Glomerular visceral epithelial cell (primary cell): Measurements from ENCODE around the gene FAM90A26.
"Not testable (repeated sequence)": the region's sequence is repeated elsewhere in the genome, so short reads cannot be mapped to it uniquely, and the experiment has no call there.

Experiments
- DNase-seq: peaks from one replicate; pipeline ENCODE4 v3.0.0-alpha.2; 2016; ENCODE audit errors: extremely low spot score

FAM90A26 gene

DNA sequence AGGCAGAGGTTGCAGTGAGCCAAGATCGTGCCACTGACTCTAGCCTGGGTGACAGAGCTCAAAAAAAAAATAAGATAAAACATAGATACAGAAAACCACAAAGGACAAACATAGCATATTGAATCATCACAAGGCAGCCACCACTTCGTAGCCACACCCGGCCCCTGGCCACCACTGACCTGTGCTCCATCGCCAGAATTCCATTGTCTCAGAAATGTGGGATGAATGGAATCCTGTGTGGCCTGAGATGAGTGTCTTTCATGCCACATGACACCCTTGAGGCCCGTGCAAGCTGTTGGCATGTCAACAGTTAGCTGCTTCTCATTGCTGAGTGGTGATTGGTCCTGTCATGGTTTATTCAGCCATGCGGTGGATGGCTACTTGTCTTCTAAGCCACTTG, 10.2 kb upstream of the FAM90A26 start:
- DNase-seq = not testable (repeated sequence)

DNA sequence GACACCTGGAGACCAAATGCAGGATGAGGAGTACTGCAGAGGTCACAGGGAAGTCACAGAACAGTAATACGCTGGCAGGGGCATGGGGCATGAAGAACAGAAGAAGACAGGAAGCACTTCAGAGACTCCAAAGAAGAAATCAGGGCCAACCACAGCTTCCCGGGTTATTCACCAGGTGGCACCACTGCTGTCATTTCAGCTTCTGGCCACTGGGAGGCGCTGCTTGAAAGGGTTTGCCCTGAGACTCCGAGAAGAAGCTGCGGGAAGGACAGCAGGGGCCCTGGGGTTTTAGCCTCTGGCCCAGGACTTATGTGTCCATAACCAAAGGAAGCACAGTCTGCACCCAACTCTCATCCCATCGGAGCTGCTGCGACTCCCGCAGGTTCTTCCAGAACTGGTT, 4.2 kb upstream of the FAM90A26 start:
- DNase-seq = not testable (repeated sequence)

DNA sequence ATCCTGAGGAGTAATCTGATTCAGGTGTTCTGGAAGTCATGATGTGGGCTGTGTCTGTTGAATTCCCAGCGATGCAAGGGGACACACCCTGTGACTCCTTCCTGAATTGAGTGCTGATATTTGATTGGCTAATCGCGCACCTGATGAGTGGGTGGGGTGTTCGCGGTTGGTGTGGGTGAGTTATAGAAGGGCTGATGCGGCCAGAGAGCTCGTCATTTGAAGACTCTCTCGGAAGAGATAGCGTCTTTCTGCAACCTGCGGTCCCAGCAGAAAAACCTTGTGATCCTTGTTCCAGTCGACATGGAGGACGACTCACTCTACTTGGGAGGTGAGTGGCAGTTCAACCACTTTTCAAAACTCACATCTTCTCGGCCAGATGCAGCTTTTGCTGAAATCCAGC, 40.1 kb downstream of the FAM90A26 start, which contains the start of gene USP17L10:
Gene USP17L10, plus strand, starts transcription at position 301 of the 400 bp plus-strand sequence. Its CDS starts 0 bp downstream, at position 301.
- DNase-seq = not testable (repeated sequence)

DNA sequence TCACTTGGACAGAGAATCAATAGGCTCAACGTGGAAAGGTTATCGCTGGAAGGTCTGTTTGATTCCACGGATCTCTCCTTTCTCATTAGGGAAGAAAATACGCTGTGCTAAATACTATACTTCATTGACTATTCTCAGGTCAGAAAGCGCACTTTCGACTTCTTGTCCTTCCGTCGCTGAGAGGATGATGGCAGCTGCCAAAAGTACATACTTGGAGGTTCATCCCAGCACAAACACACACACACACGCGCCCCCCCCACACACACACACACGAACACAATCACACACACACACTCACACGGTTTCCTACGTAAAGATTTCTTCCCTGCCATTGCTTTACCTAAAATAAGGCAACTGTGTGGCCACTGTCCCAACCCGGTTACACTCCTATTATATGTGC, 44.5 kb downstream of the FAM90A26 start:
- not testable (repeated sequence) for DNase-seq

DNA sequence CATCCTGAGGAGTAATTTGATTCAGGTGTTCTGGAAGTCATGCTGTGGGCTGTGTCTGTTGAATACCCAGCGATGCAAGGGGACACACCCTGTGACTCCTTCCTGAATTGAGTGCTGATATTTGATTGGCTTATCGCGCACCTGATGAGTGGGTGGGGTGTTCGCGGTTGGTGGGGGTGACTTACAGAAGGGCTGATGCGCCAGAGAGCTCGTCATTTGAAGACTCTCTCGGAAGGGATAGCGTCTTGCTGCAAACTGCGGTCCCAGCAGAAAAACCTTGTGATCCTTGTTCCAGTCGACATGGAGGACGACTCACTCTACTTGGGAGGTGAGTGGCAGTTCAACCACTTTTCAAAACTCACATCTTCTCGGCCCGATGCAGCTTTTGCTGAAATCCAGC, 44.9 kb downstream of the FAM90A26 start, which contains the start of gene USP17L11:
Gene USP17L11, plus strand, starts transcription at position 301 of the 400 bp plus-strand sequence. Its CDS starts 0 bp downstream, at position 301.
- DNase-seq = not testable (repeated sequence)

DNA sequence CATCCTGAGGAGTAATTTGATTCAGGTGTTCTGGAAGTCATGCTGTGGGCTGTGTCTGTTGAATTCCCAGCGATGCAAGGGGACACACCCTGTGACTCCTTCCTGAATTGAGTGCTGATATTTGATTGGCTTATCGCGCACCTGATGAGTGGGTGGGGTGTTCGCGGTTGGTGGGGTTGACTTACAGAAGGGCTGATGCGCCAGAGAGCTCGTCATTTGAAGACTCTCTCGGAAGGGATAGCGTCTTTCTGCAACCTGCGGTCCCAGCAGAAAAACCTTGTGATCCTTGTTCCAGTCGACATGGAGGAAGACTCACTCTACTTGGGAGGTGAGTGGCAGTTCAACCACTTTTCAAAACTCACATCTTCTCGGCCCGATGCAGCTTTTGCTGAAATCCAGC, 49.6 kb downstream of the FAM90A26 start, which contains the start of gene USP17L12:
Gene USP17L12, plus strand, starts transcription at position 301 of the 400 bp plus-strand sequence. Its CDS starts 0 bp downstream, at position 301.
- DNase-seq = not testable (repeated sequence)

DNA sequence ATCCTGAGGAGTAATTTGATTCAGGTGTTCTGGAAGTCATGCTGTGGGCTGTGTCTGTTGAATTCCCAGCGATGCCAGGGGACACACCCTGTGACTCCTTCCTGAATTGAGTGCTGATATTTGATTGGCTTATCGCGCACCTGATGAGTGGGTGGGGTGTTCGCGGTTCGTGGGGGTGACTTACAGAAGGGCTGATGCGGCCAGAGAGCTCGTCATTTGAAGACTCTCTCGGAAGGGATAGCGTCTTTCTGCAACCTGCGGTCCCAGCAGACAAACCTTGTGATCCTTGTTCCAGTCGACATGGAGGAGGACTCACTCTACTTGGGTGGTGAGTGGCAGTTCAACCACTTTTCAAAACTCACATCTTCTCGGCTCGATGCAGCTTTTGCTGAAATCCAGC, 54.4 kb downstream of the FAM90A26 start, which contains the start of gene USP17L13:
Gene USP17L13, plus strand, starts transcription at position 301 of the 400 bp plus-strand sequence. Its CDS starts 0 bp downstream, at position 301.
- not testable (repeated sequence) for DNase-seq
